GM12873 (cell line): Measurements from ENCODE around the gene TMEM108.

Experiments used
- TF ChIP-seq, protein P1 (sequence below): IDR thresholded peaks from 2 replicates; pipeline ENCODE4 v1.5.1; 2012; ENCODE audit warnings: low read depth, mild to moderate bottlenecking, moderate library complexity, low read length, control low read depth; ENCODE audit not compliant: insufficient read depth; ENCODE audit errors: missing control alignments

Gene TMEM108

DNA sequence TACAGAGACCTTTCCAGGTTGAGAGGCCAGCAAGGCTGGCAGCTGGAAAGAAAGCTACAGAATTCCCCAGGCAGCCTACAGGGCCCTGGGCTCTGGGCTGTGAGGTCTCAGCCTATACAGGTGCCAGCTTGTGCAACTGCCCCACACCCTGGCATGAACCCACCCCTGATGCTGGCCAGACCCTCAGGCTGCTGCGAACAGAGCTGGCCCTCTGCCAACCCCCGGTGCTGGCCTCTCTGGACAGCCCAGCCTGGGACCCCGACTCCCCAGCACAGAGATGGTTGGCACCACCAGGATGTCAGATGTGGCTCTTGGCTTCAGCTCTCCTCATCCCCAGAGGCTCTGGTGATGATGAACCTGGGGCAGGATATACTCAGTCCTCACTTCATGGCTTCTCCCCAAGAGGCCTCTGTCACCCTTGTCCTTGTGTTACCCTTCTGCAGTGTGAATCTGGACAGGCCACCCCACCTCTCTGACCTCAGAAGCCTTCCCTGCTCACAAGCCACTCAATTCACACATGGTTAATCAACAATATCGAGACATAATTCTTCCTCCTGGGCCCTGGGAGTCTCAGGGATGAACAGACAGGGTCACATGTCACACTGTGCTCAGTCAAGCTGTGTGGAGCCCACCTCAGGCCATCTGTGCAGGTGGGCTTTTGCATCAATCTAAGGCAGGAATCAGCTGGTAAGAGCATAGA lies 350.7 kb downstream of the TMEM108 start:
- TF ChIP-seq, protein P1, sequence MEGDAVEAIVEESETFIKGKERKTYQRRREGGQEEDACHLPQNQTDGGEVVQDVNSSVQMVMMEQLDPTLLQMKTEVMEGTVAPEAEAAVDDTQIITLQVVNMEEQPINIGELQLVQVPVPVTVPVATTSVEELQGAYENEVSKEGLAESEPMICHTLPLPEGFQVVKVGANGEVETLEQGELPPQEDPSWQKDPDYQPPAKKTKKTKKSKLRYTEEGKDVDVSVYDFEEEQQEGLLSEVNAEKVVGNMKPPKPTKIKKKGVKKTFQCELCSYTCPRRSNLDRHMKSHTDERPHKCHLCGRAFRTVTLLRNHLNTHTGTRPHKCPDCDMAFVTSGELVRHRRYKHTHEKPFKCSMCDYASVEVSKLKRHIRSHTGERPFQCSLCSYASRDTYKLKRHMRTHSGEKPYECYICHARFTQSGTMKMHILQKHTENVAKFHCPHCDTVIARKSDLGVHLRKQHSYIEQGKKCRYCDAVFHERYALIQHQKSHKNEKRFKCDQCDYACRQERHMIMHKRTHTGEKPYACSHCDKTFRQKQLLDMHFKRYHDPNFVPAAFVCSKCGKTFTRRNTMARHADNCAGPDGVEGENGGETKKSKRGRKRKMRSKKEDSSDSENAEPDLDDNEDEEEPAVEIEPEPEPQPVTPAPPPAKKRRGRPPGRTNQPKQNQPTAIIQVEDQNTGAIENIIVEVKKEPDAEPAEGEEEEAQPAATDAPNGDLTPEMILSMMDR, result no peak

DNA sequence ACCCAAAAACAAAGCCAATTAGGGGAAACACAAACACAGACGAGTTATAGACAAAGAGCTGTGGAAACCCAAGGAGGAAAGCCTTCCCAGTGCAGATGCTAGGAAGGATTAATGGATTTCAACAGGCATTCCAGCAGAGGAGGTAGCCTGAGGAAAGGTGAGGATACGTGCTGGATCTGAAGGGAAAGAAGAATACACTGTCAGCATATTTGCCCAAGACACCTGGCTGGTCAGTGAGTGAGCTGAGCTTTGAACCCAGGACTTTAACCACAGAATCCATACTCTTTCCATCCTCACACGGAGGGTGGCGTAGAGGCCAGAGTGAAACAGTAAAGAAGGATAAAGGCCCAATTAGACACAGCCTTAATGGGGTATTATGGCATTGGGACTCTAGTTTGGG lies 352.5 kb downstream of the TMEM108 start:
- TF ChIP-seq, protein P1, result no peak

DNA sequence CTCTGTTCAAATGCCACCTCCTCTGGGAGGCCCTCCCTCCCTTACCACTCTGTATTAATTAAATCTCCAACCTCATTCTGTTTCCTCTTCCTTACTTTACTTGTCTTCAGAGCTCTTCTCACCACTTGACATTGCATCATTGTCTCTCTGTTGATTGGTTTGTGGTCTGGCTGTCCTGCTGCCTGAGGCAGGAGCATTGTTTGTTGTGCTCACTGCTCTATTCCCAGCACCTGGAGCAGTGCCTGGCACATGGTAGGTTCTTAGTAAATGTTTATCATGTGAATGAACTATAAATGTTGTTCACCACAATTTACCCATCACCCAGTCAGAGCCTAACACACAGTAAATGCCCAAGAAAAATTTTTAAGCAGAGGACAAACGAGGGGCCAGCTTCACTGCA lies 355.0 kb downstream of the TMEM108 start:
- TF ChIP-seq, protein P1, result no peak

DNA sequence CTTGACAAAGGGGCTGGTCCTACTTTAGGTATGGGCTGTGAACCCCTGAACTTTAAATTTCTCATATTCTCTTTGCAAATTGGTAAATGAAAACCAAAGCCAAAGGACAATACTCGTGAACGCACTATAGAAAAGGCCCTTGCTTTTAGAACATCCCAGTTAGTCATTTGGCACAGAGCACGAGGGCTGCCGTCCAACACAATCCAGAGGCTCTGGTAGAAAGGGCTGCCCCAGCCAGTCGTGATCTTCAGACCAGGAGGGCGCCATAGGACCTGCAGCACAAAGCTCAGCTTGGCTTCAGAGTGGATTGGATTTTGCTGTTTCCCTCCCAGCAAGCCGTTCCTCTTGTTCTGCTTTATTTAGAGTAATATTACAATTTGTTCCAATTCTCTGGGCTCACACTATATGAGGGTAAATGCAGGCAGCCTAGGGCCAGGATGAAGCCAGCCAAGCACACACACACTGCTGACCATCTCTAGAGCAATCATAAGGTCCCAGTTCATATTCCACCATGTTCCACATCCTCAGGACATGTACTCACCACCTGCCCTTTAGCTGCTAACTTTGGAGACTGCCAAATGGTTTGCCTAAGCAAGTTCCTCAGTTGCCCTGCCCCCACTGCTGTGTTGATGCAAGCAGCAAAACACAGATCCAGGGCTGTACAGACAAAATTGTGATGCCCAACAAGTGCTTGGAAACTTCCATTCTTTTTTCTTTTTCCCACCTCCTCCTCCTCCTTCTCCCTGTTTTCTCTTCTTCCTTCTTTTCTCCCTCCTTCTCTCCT lies 355.7 kb downstream of the TMEM108 start:
- TF ChIP-seq, protein P1, result no peak

DNA sequence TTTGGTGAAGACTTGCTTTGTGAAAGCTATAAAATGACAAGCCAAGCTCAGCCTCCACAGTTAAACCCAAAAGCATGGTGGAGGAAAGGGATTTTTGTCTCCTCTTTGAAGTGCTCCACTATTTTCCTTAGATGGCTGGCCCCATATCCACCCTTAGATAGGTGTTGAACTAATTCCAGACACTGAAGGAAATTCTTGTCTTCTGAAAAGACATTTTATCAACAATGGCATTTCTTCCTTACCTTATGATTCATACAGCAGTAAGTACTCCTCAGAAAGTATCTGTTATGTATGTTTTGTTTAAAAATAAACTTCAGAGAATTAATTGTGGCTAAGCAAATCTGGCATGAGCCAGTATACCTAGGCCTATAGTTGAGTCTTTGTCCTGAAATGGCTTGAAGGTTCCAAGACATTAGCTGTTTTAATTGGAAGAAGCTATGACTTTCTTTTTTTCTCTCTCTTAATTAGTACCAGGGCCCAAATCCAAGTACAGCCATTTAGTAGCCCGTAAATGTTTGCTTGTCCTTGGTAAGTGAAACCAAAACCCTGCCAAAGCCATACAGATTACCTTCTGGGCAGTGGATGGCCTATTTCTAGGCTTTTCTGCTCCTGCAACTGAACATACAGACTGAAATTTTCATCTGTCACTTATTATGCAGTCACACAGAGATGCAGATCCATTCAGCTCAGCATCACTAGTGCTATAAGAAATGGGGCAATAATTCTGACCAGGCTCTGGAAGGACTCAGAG lies 356.5 kb downstream of the TMEM108 start:
- TF ChIP-seq, protein P1, result no peak

DNA sequence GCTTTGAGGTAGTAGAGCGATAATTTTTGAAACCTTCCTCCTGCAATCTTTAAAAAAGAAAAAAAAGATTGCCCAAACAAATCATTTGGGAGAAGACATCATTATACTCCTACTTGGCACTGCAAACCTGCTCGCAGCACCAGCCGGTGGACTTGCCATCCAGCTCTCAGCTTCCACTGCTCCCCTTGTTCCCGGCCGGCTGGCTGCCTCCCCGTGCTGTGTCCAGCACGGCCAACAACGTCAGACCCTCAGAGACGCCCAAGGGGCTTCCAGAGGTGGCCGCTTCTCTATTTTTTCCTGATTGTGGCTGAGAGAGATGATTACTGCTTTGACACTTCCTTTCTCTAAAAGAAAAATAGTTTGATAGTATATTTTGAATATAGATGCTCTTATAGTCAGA lies 358.7 kb downstream of the TMEM108 start:
- TF ChIP-seq, protein P1, result no peak

DNA sequence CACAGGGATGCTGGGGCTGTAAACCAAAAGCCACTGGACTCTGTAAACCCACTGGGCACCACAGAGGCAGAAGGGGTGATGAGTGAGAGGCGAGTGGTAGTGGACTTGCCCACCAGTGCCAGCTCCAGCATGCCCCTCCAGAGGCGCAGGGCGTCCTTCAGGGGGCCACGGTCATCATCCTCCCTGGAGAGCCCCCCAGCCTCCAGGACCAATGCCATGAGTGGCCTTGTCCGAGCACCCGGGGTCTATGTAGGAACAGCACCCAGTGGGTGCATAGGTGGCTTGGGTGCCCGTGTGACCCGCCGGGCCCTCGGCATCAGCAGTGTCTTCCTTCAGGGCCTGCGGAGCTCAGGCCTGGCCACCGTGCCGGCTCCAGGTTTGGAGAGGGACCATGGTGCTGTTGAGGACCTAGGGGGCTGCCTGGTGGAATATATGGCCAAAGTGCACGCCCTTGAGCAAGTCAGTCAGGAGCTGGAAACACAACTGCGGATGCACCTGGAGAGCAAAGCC lies 361.9 kb downstream of the TMEM108 start, which contains the start of gene BFSP2:
TSS of gene BFSP2 (plus strand) at position 51 of the 510 bp plus-strand sequence. CDS start at position 79, 28 bp downstream.
- TF ChIP-seq, protein P1, result no peak
